Measurements from ENCODE around the gene MAEA. TPM values are rescaled to one million over a fixed set of nuclear protein-coding genes. Genes with fewer than 3 reads are reported as not detected.

Gene MAEA
- total RNA-seq, 1 donor from 2014 or later = 81.3 TPM

GRCh38 chr4:1378559-1379231, 89.0 kb downstream of the MAEA start:
- H3K27ac Mint-ChIP-seq = no peak overlapping the region
- no peak overlapping the region for H3K4me3 Mint-ChIP-seq (ENCODE audit: low read depth)
- peaks cover 1% of the 10 kb centered on the region for H3K4me1 Mint-ChIP-seq (ENCODE audit: low read depth)
- DNase-seq (ENCODE audit: low spot score, unreplicated experiment) = no peak
- peaks cover 5% of the 10 kb centered on the region for H3K36me3 Mint-ChIP-seq (ENCODE audit: insufficient read depth)
- no peaks in the 10 kb centered on the region for H3K9me3 Mint-ChIP-seq (ENCODE audit: low read depth)
- TF ChIP-seq CTCF (IDR thresholded peaks at IDR 0.05; ENCODE audit: unreplicated experiment) = no peak
- H3K27me3 Mint-ChIP-seq = no peaks in the 10 kb centered on the region

GRCh38 chr4:1379351-1379781, 89.7 kb downstream of the MAEA start:
- Mint-ChIP-seq H3K27ac (no peak overlapping the region), H3K36me3 (ENCODE audit: insufficient read depth) (peaks cover 1% of the 10 kb centered on the region), H3K9me3 (ENCODE audit: low read depth) (no peaks in the 10 kb centered on the region), H3K27me3 (no peaks in the 10 kb centered on the region), H3K4me3 (ENCODE audit: low read depth) (no peak overlapping the region), H3K4me1 (ENCODE audit: low read depth) (peaks cover 1% of the 10 kb centered on the region)
- TF ChIP-seq CTCF (IDR thresholded peaks at IDR 0.05; ENCODE audit: unreplicated experiment) = no peak
- no peak for DNase-seq (ENCODE audit: low spot score, unreplicated experiment)

GRCh38 chr4:1379801-1380331, 90.2 kb downstream of the MAEA start:
- no peak overlapping the region for H3K4me3 Mint-ChIP-seq (ENCODE audit: low read depth)

GRCh38 chr4:1380368-1381151, 90.9 kb downstream of the MAEA start:
- H3K36me3 Mint-ChIP-seq (ENCODE audit: insufficient read depth) = peaks cover 1% of the 10 kb centered on the region
- TF ChIP-seq CTCF (IDR thresholded peaks at IDR 0.05; ENCODE audit: unreplicated experiment) = no peak
- peaks cover 1% of the 10 kb centered on the region for H3K4me1 Mint-ChIP-seq (ENCODE audit: low read depth)
- no peak for DNase-seq (ENCODE audit: low spot score, unreplicated experiment)
- no peaks in the 10 kb centered on the region for H3K27me3 Mint-ChIP-seq
- H3K4me3 Mint-ChIP-seq (ENCODE audit: low read depth) = no peak overlapping the region
- no peak overlapping the region for H3K27ac Mint-ChIP-seq
- H3K9me3 Mint-ChIP-seq (ENCODE audit: low read depth) = no peaks in the 10 kb centered on the region

More at GRCh38 chr4:1379801-1380331, 90.2 kb downstream of the MAEA start:
- Mint-ChIP-seq H3K9me3 (ENCODE audit: low read depth) (no peaks in the 10 kb centered on the region), H3K36me3 (ENCODE audit: insufficient read depth) (peaks cover 1% of the 10 kb centered on the region), H3K27me3 (no peaks in the 10 kb centered on the region), H3K4me1 (ENCODE audit: low read depth) (peaks cover 1% of the 10 kb centered on the region), H3K27ac (no peak overlapping the region)
- no peak for TF ChIP-seq CTCF (IDR thresholded peaks at IDR 0.05; ENCODE audit: unreplicated experiment)
- no peak for DNase-seq (ENCODE audit: low spot score, unreplicated experiment)

GRCh38 chr4:1381181-1381621, 91.5 kb downstream of the MAEA start:
- TF ChIP-seq CTCF (IDR thresholded peaks at IDR 0.05; ENCODE audit: unreplicated experiment) = no peak
- peaks cover 1% of the 10 kb centered on the region for H3K36me3 Mint-ChIP-seq (ENCODE audit: insufficient read depth)
- DNase-seq (ENCODE audit: low spot score, unreplicated experiment) = no peak
- peaks cover 1% of the 10 kb centered on the region for H3K4me1 Mint-ChIP-seq (ENCODE audit: low read depth)
- no peaks in the 10 kb centered on the region for H3K9me3 Mint-ChIP-seq (ENCODE audit: low read depth)
- H3K4me3 Mint-ChIP-seq (ENCODE audit: low read depth) = no peak overlapping the region
- no peak overlapping the region for H3K27ac Mint-ChIP-seq
- H3K27me3 Mint-ChIP-seq = no peaks in the 10 kb centered on the region
